Myocyte (in vitro differentiated cells): ENCODE data around the gene RIPK1. TPM values are rescaled to one million over a fixed set of nuclear protein-coding genes. Genes with fewer than 3 reads are reported as not detected.

ENCODE experiments used
- DNase-seq: peaks from one replicate; pipeline ENCODE4 v3.0.0-alpha.2; 2012; ENCODE audit warnings: low read depth
- total RNA-seq: library from RNA; depleted of rRNA; stranded (reverse); fragments of >200 nt; gene quantifications from 2 replicates; pipeline ENCODE4 v1.2.3, GENCODE V29; 2014

Gene RIPK1
- total RNA-seq, 1 donor from 2014 or later: 9.8 TPM

DNA sequence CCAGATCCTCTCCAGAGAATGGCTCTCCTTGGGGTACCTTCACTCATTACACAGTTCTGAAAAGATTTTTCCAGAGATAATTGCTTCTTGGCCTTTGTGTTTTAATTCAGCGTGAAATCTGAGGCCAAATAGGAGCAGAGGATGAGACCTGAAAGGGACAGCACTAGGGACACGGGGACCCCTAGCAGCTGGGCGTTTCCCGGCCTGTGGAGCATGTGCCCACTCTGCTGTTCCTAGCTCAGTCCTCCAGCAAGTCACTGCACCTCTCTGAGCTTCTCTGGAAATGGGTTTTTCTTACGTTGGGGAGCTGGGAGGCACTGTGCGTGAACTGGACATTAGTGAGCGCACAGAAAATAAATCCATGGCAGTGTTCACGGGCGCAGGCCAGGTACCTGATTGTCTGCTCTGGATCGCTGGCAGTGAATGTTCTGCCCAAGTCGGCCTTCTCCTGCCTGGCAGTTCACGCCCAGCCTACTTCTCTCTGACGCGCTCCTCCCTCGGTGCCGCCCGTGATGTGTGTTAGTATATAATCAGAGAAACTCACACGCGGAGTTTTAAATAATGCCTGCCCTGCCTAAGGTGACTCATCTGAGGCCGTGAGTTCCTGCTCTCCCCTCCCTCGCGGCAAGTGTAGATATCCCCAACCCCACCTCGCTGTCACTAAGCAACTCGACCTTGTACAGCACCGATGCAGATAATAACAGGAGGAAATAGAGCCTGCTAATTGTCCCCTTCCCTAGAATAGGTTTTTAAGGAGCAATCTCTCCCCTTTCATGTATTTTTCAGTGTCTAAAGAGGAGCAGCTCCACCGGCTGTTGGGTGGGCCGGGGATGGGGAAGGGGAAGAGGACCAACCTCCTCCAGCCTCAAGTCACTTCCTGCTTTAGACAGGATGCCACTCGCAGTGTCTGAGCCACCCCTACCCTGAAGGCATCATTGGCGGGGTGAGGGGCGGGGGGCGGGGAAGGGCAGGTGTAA is 91.8 kb downstream of the RIPK1 start:
- no peak for DNase-seq

GRCh38 chr6:3162067-3162497 is 93.8 kb downstream of the RIPK1 start:
- DNase-seq: no peak

DNA sequence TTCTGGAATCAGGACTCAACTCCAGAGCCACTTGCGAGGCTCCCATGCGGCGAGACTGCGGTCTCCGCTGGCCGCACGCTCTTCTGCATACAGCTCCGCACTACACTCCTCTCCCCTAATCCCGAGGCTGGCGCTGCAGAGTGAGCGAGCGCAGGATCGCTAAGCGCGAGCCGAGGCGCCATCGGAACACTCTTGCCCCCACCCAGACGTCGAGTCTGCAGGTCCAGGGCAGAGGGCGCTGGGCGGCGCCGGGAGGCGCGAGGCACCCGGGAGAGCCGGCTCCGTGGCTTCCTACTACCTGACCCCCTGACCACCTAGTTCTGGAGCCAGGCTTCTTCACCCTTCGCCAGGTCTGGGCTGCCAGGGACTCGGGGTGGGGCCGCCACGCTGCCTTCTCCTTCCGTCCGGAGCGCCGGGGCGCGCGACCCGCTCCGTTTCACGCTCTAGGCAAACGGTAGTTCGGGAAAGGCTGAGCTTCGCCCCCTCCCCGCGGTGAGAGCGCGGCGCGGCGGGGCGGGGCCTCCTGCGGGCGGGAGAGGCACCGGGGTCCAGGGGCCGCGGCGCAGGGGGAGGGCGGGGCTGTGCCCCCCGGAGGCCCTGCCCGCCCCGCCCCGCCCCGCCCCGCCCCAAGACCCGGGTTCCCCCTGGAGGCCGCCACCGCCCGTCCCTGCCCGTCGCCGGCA is 94.4 kb downstream of the RIPK1 start:
- DNase-seq: peak; percentile 80

DNA sequence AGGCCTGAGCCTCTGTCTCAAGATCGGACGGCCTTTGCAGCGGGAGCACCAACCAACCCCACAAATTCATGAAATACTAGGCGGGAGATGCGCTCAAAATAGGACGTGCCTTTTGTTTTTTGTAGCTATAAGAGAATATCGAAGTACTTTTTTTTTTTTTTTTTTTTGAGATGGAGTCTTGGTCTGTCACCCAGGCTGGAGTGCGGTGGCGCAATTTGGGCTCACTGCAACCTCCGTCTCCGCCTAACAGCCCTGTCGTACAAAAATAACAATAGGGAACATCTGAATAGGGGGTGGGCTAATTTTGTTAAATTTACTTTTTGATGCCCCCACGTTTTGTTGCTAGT is 94.9 kb downstream of the RIPK1 start:
- DNase-seq: no peak

DNA sequence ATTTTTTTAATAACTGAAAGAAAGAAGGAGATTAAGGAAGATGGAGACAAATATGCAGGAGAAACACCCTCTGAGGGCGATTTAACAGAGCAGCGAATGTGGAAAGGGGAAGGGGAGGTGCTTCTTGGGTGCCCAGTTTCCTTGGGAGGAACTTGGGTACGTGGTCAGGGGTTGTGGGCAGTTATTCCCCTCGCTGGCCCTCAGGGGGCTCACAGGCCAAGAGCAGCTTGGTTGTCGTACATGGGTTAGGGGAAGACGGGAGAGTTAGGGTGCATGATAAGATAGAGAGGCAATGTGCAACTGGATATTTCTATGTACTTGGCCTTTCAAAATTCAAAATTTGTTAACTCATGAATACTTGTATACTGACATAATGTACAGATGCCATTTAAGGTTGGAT is 96.1 kb downstream of the RIPK1 start:
- no peak for DNase-seq

Other genes starting within 250 kb of the RIPK1 start
- 19.3 and 33.5 TPM in 2 replicates for gene SERPINB1, start 226.6 kb upstream of the RIPK1 start, total RNA-seq
- 3.8 and 4.3 TPM in 2 replicates for gene SERPINB9, start 165.2 kb upstream of the RIPK1 start, total RNA-seq
- 128 and 137 TPM in 2 replicates for gene SERPINB6, start 96.9 kb upstream of the RIPK1 start, total RNA-seq
- 25.8 and 26.3 TPM in 2 replicates for gene NQO2, start 68.6 kb upstream of the RIPK1 start, total RNA-seq
- 28.7 and 32.9 TPM in 2 replicates for gene BPHL, start 50.2 kb downstream of the RIPK1 start, total RNA-seq
- 328 and 370 TPM in 2 replicates for gene TUBB2A, start 89.0 kb downstream of the RIPK1 start, total RNA-seq
- gene TUBB2B, start 159.2 kb downstream of the RIPK1 start, total RNA-seq: 112 and 114 TPM in 2 replicates
- 16.8 and 43.0 TPM in 2 replicates for gene PSMG4, start 190.5 kb downstream of the RIPK1 start, total RNA-seq